IMR-90 (cell line): Measurements from ENCODE around the gene OR51E2. TPM values are rescaled to one million over a fixed set of nuclear protein-coding genes. Genes with fewer than 3 reads are reported as not detected.

Experiments used
- ATAC-seq: fragments of 200-7000 bp; cut with Tn5 transposase; 2 replicates; pipeline ENCODE4 v1.9.1; 2020; ENCODE audit warnings: low read depth, mild to moderate bottlenecking, moderate library complexity
- BruUV-seq: library from RNA; stranded (reverse); fragments of 400-500 nt; replicated peaks from 2 replicates; lab custom pipeline; 2021; lab: Mats Ljungman, UMichigan
- CTCF ChIA-PET: fragments of 300-600 bp; formaldehyde crosslinking; extraction: SDS; loops from one replicate; lab custom pipeline; 2021; ENCODE audit warnings: antibody characterized with exemption; lab: Yijun Ruan, JAX
- POLR2A ChIA-PET: fragments of 300-600 bp; sonication (Branson Sonifier 250); formaldehyde crosslinking; loops from one replicate; lab custom pipeline; 2022; ENCODE audit warnings: antibody characterized with exemption; ENCODE audit not compliant: unreplicated experiment; lab: Charles Lee
- DNase-seq: peaks from one replicate; pipeline ENCODE4 v3.0.0; 2013
- H2AFZ ChIP-seq: replicated peaks from 2 replicates; pipeline ENCODE3; 2013; ENCODE audit warnings: low read length, mild to moderate bottlenecking; ENCODE audit not compliant: poor library complexity
- H2AK5ac ChIP-seq: 2 replicates; pipeline ENCODE4 v1.6.1; 2013; ENCODE audit warnings: low read depth, low read length, inconsistent platforms
- H2AK9ac ChIP-seq: replicated peaks from 2 replicates; pipeline ENCODE3; 2013; ENCODE audit warnings: mild to moderate bottlenecking, low read depth, low read length, moderate library complexity; ENCODE audit not compliant: poor library complexity
- H2BK120ac ChIP-seq: 2 replicates; pipeline ENCODE4 v1.6.1; 2013; ENCODE audit warnings: low read depth, low read length, inconsistent platforms
- H2BK15ac ChIP-seq: 3 replicates; pipeline ENCODE4 v1.6.1; 2013; ENCODE audit warnings: low read depth, low read length, inconsistent platforms
- H2BK20ac ChIP-seq: 2 replicates; pipeline ENCODE4 v1.6.1; 2013; ENCODE audit warnings: low read depth, mild to moderate bottlenecking, inconsistent platforms, low read length, moderate library complexity
- H2BK5ac ChIP-seq: 2 replicates; pipeline ENCODE4 v1.6.1; 2013; ENCODE audit warnings: mild to moderate bottlenecking, low read depth, low read length, inconsistent platforms; ENCODE audit not compliant: poor library complexity, severe bottlenecking
- H3K14ac ChIP-seq: replicated peaks from 2 replicates; pipeline ENCODE4 v1.6.1; 2013; ENCODE audit warnings: low read depth, low read length, inconsistent platforms
- H3K18ac ChIP-seq: 2 replicates; pipeline ENCODE4 v1.6.1; 2013; ENCODE audit warnings: low read depth, low read length, control low read depth
- H3K23ac ChIP-seq: 2 replicates; pipeline ENCODE4 v1.6.1; 2013; ENCODE audit warnings: low read depth, low read length, inconsistent platforms
- H3K27ac ChIP-seq: 2 replicates; pipeline ENCODE4 v1.5.1; 2013; ENCODE audit warnings: mild to moderate bottlenecking, control low read depth, low read length; ENCODE audit not compliant: insufficient read depth
- H3K27me3 ChIP-seq: 2 replicates; pipeline ENCODE4 v1.6.1; 2013; ENCODE audit warnings: low read length; ENCODE audit not compliant: control insufficient read depth, insufficient read depth
- H3K36me3 ChIP-seq: 2 replicates; pipeline ENCODE4 v1.6.1; 2013; ENCODE audit warnings: low read length, mixed read lengths; ENCODE audit not compliant: control insufficient read depth, insufficient read depth
- H3K4ac ChIP-seq: 2 replicates; pipeline ENCODE4 v1.6.1; 2013; ENCODE audit warnings: low read depth, low read length, inconsistent platforms
- H3K4me1 ChIP-seq: 2 replicates; pipeline ENCODE4 v1.6.1; 2013; ENCODE audit warnings: low read length, mixed read lengths; ENCODE audit not compliant: control insufficient read depth, insufficient read depth
- H3K4me2 ChIP-seq: 2 replicates; pipeline ENCODE4 v1.6.1; 2013; ENCODE audit warnings: low read depth, mild to moderate bottlenecking, control low read depth, low read length, moderate library complexity
- H3K4me3 ChIP-seq: 2 replicates; pipeline ENCODE4 v1.5.1; 2013; ENCODE audit warnings: low read depth, mild to moderate bottlenecking, control low read depth, low read length, moderate library complexity; ENCODE audit not compliant: insufficient read depth
- H3K56ac ChIP-seq: 2 replicates; pipeline ENCODE4 v1.6.1; 2013; ENCODE audit warnings: low read length, inconsistent platforms; ENCODE audit not compliant: insufficient read depth; ENCODE audit errors: extremely low read depth
- H3K79me1 ChIP-seq, 2 experiments: 2 replicates each; pipeline ENCODE4 v1.6.1; 2013; ENCODE audit warnings: low read length in 2 of 2, inconsistent platforms in 1 of 2, low read depth in 1 of 2
- H3K9ac ChIP-seq: 2 replicates; pipeline ENCODE4 v1.6.1; 2013; ENCODE audit warnings: low read depth, low read length, control low read depth
- H3K9me1 ChIP-seq: 2 replicates; pipeline ENCODE4 v1.6.1; 2013; ENCODE audit warnings: low read length, inconsistent platforms; ENCODE audit not compliant: insufficient read depth
- H3K9me3 ChIP-seq: 2 replicates; pipeline ENCODE4 v1.6.1; 2013; ENCODE audit warnings: low read length; ENCODE audit not compliant: control insufficient read depth, insufficient read depth
- H4K20me1 ChIP-seq: 2 replicates; pipeline ENCODE4 v1.6.1; 2013; ENCODE audit warnings: low read length, inconsistent platforms; ENCODE audit not compliant: insufficient read depth
- H4K5ac ChIP-seq: 2 replicates; pipeline ENCODE4 v1.6.1; 2013; ENCODE audit warnings: mild to moderate bottlenecking, low read depth, low read length, control low read depth
- H4K8ac ChIP-seq, 2 experiments: 2 replicates each; pipeline ENCODE4 v1.6.1; 2013; ENCODE audit warnings: low read depth in 2 of 2, low read length in 2 of 2, control low read depth in 1 of 2, inconsistent platforms in 1 of 2
- H4K91ac ChIP-seq: 2 replicates; pipeline ENCODE4 v1.6.1; 2013; ENCODE audit warnings: low read depth, low read length, inconsistent platforms; ENCODE audit not compliant: insufficient read depth
- BHLHE40 ChIP-seq: fragments of 150-350 bp; IDR thresholded peaks from 2 replicates; pipeline ENCODE4 v1.6.1; 2016; ENCODE audit warnings: mild to moderate bottlenecking, low read depth, low read length
- CEBPB ChIP-seq: IDR thresholded peaks from 2 replicates; pipeline ENCODE4 v1.6.1; 2012; ENCODE audit warnings: low read depth, low read length, improper control_type of control experiment
- ELK1 ChIP-seq: fragments of 150-350 bp; IDR thresholded peaks from 2 replicates; pipeline ENCODE4 v1.6.1; 2016; ENCODE audit warnings: low read depth, mild to moderate bottlenecking, low read length, moderate library complexity, borderline replicate concordance
- MAFK ChIP-seq: IDR thresholded peaks from 2 replicates; pipeline ENCODE4 v1.6.1; 2012; ENCODE audit warnings: low read depth, low read length, improper control_type of control experiment
- MAZ ChIP-seq: IDR thresholded peaks from 2 replicates; pipeline ENCODE4 v1.6.1; 2012; ENCODE audit warnings: low read depth, mild to moderate bottlenecking, low read length, improper control_type of control experiment, moderate library complexity, borderline replicate concordance
- NFE2L2 ChIP-seq: fragments of 150-350 bp; IDR thresholded peaks from 2 replicates; pipeline ENCODE4 v1.6.1; 2016; ENCODE audit warnings: low read depth, mild to moderate bottlenecking, low read length
- RAD21 ChIP-seq: IDR thresholded peaks from 2 replicates; pipeline ENCODE4 v1.6.1; 2012; ENCODE audit warnings: low read length, improper control_type of control experiment
- RFX5 ChIP-seq: IDR thresholded peaks from 2 replicates; pipeline ENCODE4 v1.8.0; 2012; ENCODE audit warnings: low read depth, mild to moderate bottlenecking, low read length, moderate library complexity
- SMC3 ChIP-seq: fragments of 150-350 bp; IDR thresholded peaks from 2 replicates; pipeline ENCODE4 v1.6.1; 2016; ENCODE audit warnings: low read depth, mild to moderate bottlenecking, antibody characterized with exemption, low read length, moderate library complexity
- USF2 ChIP-seq: fragments of 150-350 bp; IDR thresholded peaks from 2 replicates; pipeline ENCODE4 v1.6.1; 2017; ENCODE audit warnings: mild to moderate bottlenecking, antibody characterized with exemption, low read length, low read depth
- WGBS, 2 experiments: methylation state at CpG; one replicate each; pipeline versions ENCODE4 v1.1.5 to v1.1.7; 2013; ENCODE audit warnings: missing lambda C conversion rate in 2 of 2; ENCODE audit not compliant: insufficient read length in 1 of 2; ENCODE audit errors: extremely low coverage in 2 of 2; 5-methylcytosine and 5-hydroxymethylcytosine counted together
- dilution Hi-C: fragments of 300-500 bp; cut with HindIII; formaldehyde crosslinking; loops from one replicate; pipeline ENCODE4 v1.14.3; 2018; ENCODE audit warnings: low sequenced_read_pairs; ENCODE audit not compliant: unreplicated experiment
- in situ Hi-C: fragments of 300-500 bp; cut with MboI; formaldehyde crosslinking; loops from 3 replicates; pipeline ENCODE4 v1.14.3; 2019; ENCODE audit warnings: low sequenced_read_pairs, inconsistent platforms, mixed read lengths
- intact Hi-C: fragments of 100-400 bp; cut with micrococcal nuclease; formaldehyde crosslinking; loops from 2 replicates; pipeline ENCODE4 v1.10.0; 2022
- polyA plus RNA-seq, 3 experiments: library from polyadenylated mRNA; depleted of rRNA; stranded (reverse); fragments of >200 nt; gene quantifications; 2 replicates each; pipeline ENCODE4 v1.2.3, GENCODE V29; 2012; ENCODE audit warnings: low replicate concordance in 1 of 3
- total RNA-seq: library from RNA; depleted of rRNA; stranded (reverse); fragments of >200 nt; gene quantifications from 2 replicates; pipeline ENCODE4 v1.2.3, GENCODE V29; 2012

The OR51E2 gene
- total and polyA plus RNA-seq, 2 of the 4 experiments (the other 2 are of a cell fraction): 0.72 to 1.3 TPM

- Histone ChIP-seq H3K36me3 (no peaks in the 10 kb centered on the region), H3K4me3 (no peak within 1 kb of the TSS), H2BK20ac (no peak within 1 kb of the TSS), H3K23ac (peak within 1 kb of the TSS; percentile 53; the same call in 1 of the 2 replicates), H2BK120ac (no peak within 1 kb of the TSS), H3K18ac (no peak within 1 kb of the TSS), H4K5ac (no peak within 1 kb of the TSS; the same call in 1 of the 2 replicates), H2AFZ (peak within 1 kb of the TSS; percentile 61), H2BK5ac (no peak within 1 kb of the TSS), H2BK15ac (no peak within 1 kb of the TSS), H3K9me3 (no peaks in the 10 kb centered on the region), H4K91ac (no peak within 1 kb of the TSS), H3K56ac (no peak within 1 kb of the TSS), H4K8ac (peak within 1 kb of the TSS in 1 of 2 experiments; percentile 22; a peak in 1 of 4 replicates), H3K9me1 (no peaks in the 10 kb centered on the region), H2AK9ac (no peak within 1 kb of the TSS), H3K14ac (no peak within 1 kb of the TSS; the same call in 1 of the 2 replicates), H3K27me3 (no peaks in the 10 kb centered on the region), H3K4ac (no peak within 1 kb of the TSS), H3K79me1 (no peaks in the 10 kb centered on the region), H3K27ac (no peak within 1 kb of the TSS), H3K4me2 (peak within 1 kb of the TSS; percentile 3; the same call in 1 of the 2 replicates), H3K4me1 (no peaks in the 10 kb centered on the region), H3K9ac (no peak within 1 kb of the TSS), H4K20me1 (no peaks in the 10 kb centered on the region), H2AK5ac (no peak within 1 kb of the TSS)
- no CpG with 5 or more reads among the region's 5 CpGs for WGBS, 2 experiments
- in situ Hi-C loops: no loop called here
- TF ChIP-seq NFE2L2 (no peak), MAZ (no peak), MAFK (no peak), BHLHE40 (no peak), CEBPB (no peak), SMC3 (no peak), RFX5 (no peak), RAD21 (no peak), USF2 (no peak), ELK1 (no peak)
- BruUV-seq: no TSS peak
- dilution Hi-C loops: no loop called here
- intact Hi-C loops: no loop called here
- ChIA-PET CTCF (no interaction called here), POLR2A (interaction anchor here (0.7 kb wide), 1 partner anchor 22 kb away, joined by 5 read pairs; no protein-coding TSS in a partner anchor)
- no peak for ATAC-seq
- DNase-seq: no peak
Measured at GRCh38 chr11:4704054-4704789, 6.6 kb upstream of the OR51E2 start, which contains the start of gene MMP26. MMP26 (plus strand) TSS chr11:4704784.
